Smooth muscle cell (in vitro differentiated cells): Measurements from ENCODE around the gene C15orf62. TPM values are rescaled to one million over a fixed set of nuclear protein-coding genes. Genes with fewer than 3 reads are reported as not detected.
A peak's percentile ranks its signal among the peaks of the same experiment; 100 is the strongest.

Source experiments
- DNase-seq: peaks from one replicate; lab custom pipeline; 2025; ENCODE audit not compliant: unreplicated experiment; lab: John Stamatoyannopoulos, UW
- H2AFZ ChIP-seq: fragments of 200-600 bp; sonication (generic); 2 replicates; pipeline ENCODE4 v1.6.0; 2016; ENCODE audit warnings: antibody characterized with exemption, low read depth, mild to moderate bottlenecking
- H3F3A ChIP-seq: fragments of 200-600 bp; sonication (generic); 2 replicates; pipeline ENCODE4 v1.6.0; 2017; ENCODE audit warnings: antibody characterized with exemption, low read depth
- H3K27ac ChIP-seq: fragments of 200-600 bp; sonication (generic); 2 replicates; pipeline ENCODE4 v1.5.1; 2016; ENCODE audit warnings: low read depth, mild to moderate bottlenecking
- H3K27me3 ChIP-seq: fragments of 200-600 bp; sonication (generic); 2 replicates; pipeline ENCODE4 v1.6.1; 2016; ENCODE audit warnings: low read depth, mild to moderate bottlenecking
- H3K36me3 ChIP-seq: fragments of 200-600 bp; sonication (generic); 2 replicates; pipeline ENCODE4 v1.5.1; 2016; ENCODE audit warnings: low read depth
- H3K4me1 ChIP-seq: fragments of 200-600 bp; sonication (generic); 2 replicates; pipeline ENCODE4 v1.5.1; 2016; ENCODE audit warnings: low read depth
- H3K4me2 ChIP-seq: fragments of 200-600 bp; sonication (generic); 2 replicates; pipeline ENCODE4 v1.6.0; 2016; ENCODE audit warnings: mild to moderate bottlenecking
- H3K4me3 ChIP-seq: fragments of 200-600 bp; sonication (generic); 2 replicates; pipeline ENCODE4 v1.5.1; 2016; ENCODE audit warnings: mild to moderate bottlenecking
- H3K79me2 ChIP-seq: fragments of 200-600 bp; sonication (generic); 2 replicates; pipeline ENCODE4 v1.6.0; 2016; ENCODE audit warnings: low read depth, mild to moderate bottlenecking
- H3K9ac ChIP-seq: fragments of 200-600 bp; sonication (generic); 2 replicates; pipeline ENCODE4 v1.6.0; 2016; ENCODE audit warnings: low read depth
- H3K9me3 ChIP-seq: fragments of 200-600 bp; sonication (generic); replicated peaks from 2 replicates; pipeline ENCODE4 v1.5.1; 2016; ENCODE audit warnings: low read depth
- H4K20me1 ChIP-seq: fragments of 200-600 bp; sonication (generic); 2 replicates; pipeline ENCODE4 v1.6.0; 2016; ENCODE audit warnings: low read depth
- WGBS: methylation state at CpG from one replicate; pipeline ENCODE4 v1.1.7; 2016; ENCODE audit warnings: low lambda C conversion rate; 5-methylcytosine and 5-hydroxymethylcytosine counted together
- polyA plus RNA-seq: library from polyadenylated mRNA; unstranded; fragments of >200 nt; fragmentation: Nextera tagmentation; extraction: Ambion mirVana; gene quantifications from 2 replicates; pipeline ENCODE4 v1.2.1, GENCODE V29; 2016
- total RNA-seq: library from RNA; depleted of rRNA; stranded (reverse); fragments of >200 nt; gene quantifications from 2 replicates; pipeline ENCODE4 v1.2.3, GENCODE V29; 2014
- TF ChIP-seq, protein P1 (sequence below): fragments of 200-600 bp; sonication (generic); IDR thresholded peaks from 2 replicates; pipeline ENCODE4 v1.5.1; 2017; ENCODE audit warnings: borderline replicate concordance, mild to moderate bottlenecking, antibody characterized with exemption; ENCODE audit not compliant: insufficient read depth, poor library complexity, severe bottlenecking

C15orf62 gene
- total and polyA plus RNA-seq, 2 experiments from 2014 or later = 0.35 to 0.63 TPM

DNA sequence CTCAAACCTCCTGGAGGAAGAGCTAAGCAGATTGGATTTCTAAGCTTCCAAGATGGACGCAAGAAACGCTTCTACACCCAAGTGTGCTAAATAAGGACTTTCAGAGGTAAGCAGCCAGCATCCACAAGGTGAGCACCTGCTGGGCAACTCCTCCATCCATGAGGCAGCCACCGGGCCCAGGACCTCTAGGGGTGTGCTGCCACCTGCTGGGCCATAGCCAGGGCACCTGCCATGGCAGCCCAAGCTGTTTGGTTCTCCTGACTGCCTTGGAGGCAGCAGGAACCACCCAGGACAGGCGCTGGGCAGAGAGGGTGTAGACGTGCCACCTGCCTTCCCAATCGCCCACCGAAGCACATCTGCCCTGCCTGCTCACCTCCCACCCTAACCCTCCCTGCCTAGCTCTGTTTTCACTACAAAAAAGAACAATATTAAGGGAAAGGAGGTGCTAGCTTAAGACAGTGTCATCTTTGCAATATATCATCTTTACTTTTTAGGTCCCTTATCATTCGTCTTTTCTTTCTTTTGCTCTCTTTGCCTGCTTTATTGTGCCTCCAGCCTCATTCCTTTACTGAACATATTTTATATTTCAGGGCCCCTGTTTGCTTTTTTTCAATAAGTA lies 12.9 kb downstream of the C15orf62 start:
- H3K27me3 ChIP-seq = no peaks in the 10 kb centered on the region
- TF ChIP-seq, protein P1, sequence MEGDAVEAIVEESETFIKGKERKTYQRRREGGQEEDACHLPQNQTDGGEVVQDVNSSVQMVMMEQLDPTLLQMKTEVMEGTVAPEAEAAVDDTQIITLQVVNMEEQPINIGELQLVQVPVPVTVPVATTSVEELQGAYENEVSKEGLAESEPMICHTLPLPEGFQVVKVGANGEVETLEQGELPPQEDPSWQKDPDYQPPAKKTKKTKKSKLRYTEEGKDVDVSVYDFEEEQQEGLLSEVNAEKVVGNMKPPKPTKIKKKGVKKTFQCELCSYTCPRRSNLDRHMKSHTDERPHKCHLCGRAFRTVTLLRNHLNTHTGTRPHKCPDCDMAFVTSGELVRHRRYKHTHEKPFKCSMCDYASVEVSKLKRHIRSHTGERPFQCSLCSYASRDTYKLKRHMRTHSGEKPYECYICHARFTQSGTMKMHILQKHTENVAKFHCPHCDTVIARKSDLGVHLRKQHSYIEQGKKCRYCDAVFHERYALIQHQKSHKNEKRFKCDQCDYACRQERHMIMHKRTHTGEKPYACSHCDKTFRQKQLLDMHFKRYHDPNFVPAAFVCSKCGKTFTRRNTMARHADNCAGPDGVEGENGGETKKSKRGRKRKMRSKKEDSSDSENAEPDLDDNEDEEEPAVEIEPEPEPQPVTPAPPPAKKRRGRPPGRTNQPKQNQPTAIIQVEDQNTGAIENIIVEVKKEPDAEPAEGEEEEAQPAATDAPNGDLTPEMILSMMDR = peak; percentile 49
- no peak overlapping the region for H2AFZ ChIP-seq
- H3K27ac ChIP-seq = no peak overlapping the region
- 84% methylated on average over 8 of the region's 8 CpGs for WGBS
- peaks cover 10% of the 10 kb centered on the region for H3K79me2 ChIP-seq
- no peak overlapping the region for H3K9ac ChIP-seq
- H3F3A ChIP-seq = no peaks in the 10 kb centered on the region
- no peak for DNase-seq
- H3K4me3 ChIP-seq = no peak overlapping the region
- H3K4me2 ChIP-seq = no peak overlapping the region
- no peaks in the 10 kb centered on the region for H3K9me3 ChIP-seq
- peaks cover 68% of the 10 kb centered on the region for H4K20me1 ChIP-seq
- peaks cover under 1% of the 10 kb centered on the region for H3K36me3 ChIP-seq
- H3K4me1 ChIP-seq = peaks cover 8% of the 10 kb centered on the region

- Histone ChIP-seq H3K79me2 (peaks cover 18% of the 10 kb centered on the region), H3F3A (no peaks in the 10 kb centered on the region)
- WGBS = 89% methylated on average over 3 of the region's 3 CpGs
Observed at GRCh38 chr15:40785164-40785563, 15.4 kb downstream of the C15orf62 start.

GRCh38 chr15:40785814-40786213 lies 16.0 kb downstream of the C15orf62 start:
- Histone ChIP-seq H4K20me1 (peaks cover 77% of the 10 kb centered on the region), H3K9ac (no peak overlapping the region), H3K4me1 (peaks cover 12% of the 10 kb centered on the region), H3K4me3 (no peak overlapping the region), H3K36me3 (no peaks in the 10 kb centered on the region), H3K27me3 (no peaks in the 10 kb centered on the region), H3K4me2 (no peak overlapping the region), H3K79me2 (peaks cover 18% of the 10 kb centered on the region), H3K9me3 (no peaks in the 10 kb centered on the region), H3K27ac (peak overlapping the region; percentile 48), H2AFZ (no peak overlapping the region), H3F3A (no peaks in the 10 kb centered on the region)
- 74% methylated on average over 2 of the region's 2 CpGs for WGBS
- TF ChIP-seq, protein P1 = no peak
- DNase-seq = no peak

More at GRCh38 chr15:40785164-40785563, 15.4 kb downstream of the C15orf62 start:
- H4K20me1 ChIP-seq = peaks cover 77% of the 10 kb centered on the region
- H2AFZ ChIP-seq = no peak overlapping the region
- H3K4me1 ChIP-seq = peaks cover 12% of the 10 kb centered on the region
- TF ChIP-seq, protein P1 = peak; percentile 6
- no peaks in the 10 kb centered on the region for H3K36me3 ChIP-seq
- H3K4me3 ChIP-seq = no peak overlapping the region
- H3K9me3 ChIP-seq = no peaks in the 10 kb centered on the region
- DNase-seq = no peak
- H3K27me3 ChIP-seq = no peaks in the 10 kb centered on the region
- H3K9ac ChIP-seq = no peak overlapping the region
- H3K27ac ChIP-seq = peak overlapping the region; percentile 2
- H3K4me2 ChIP-seq = no peak overlapping the region

DNA sequence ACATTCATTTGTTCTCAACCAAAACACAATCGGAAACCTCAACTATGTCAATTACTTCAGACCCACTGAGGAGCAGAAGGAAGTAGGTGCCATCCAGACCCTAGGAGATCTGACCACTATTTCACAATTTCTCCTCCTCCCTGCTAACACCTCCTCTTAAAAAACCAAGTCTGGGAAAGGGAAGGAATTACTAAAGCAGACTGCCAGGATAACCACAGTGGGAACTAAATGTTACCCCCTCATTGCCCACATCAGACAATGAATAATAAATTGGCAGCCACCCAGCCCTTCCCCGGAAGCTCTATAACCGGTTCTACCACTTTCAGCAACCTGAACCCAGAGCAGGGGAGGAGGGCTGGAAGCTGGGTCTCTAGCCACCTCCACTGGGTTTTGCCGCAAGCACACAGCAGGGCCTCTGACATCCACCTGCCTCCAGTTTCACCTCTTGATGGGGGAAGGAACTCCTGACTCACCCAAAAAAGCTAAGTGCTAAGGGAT lies 17.6 kb downstream of the C15orf62 start:
- Histone ChIP-seq H3K9me3 (no peaks in the 10 kb centered on the region), H4K20me1 (peaks cover 65% of the 10 kb centered on the region), H2AFZ (no peak overlapping the region), H3K4me3 (no peak overlapping the region), H3K36me3 (no peaks in the 10 kb centered on the region), H3K4me1 (peaks cover 12% of the 10 kb centered on the region), H3K27me3 (no peaks in the 10 kb centered on the region), H3K27ac (peak overlapping the region; percentile 48), H3F3A (no peaks in the 10 kb centered on the region), H3K4me2 (peak overlapping the region; percentile 12), H3K79me2 (peaks cover 26% of the 10 kb centered on the region), H3K9ac (no peak overlapping the region)
- WGBS = 35% methylated on average over 4 of the region's 4 CpGs
- TF ChIP-seq, protein P1 = no peak
- DNase-seq = no peak
